ENCODE data around the gene SCNM1. TPM values are rescaled to one million over a fixed set of nuclear protein-coding genes. Genes with fewer than 3 reads are reported as not detected.
A peak's percentile ranks its signal among the peaks of the same experiment; 100 is the strongest.

SCNM1 gene
- total and polyA plus RNA-seq, 2 donors (not counting 1 experiment from before 2014, with no cell fraction given): 29.2 to 29.7 TPM

DNA sequence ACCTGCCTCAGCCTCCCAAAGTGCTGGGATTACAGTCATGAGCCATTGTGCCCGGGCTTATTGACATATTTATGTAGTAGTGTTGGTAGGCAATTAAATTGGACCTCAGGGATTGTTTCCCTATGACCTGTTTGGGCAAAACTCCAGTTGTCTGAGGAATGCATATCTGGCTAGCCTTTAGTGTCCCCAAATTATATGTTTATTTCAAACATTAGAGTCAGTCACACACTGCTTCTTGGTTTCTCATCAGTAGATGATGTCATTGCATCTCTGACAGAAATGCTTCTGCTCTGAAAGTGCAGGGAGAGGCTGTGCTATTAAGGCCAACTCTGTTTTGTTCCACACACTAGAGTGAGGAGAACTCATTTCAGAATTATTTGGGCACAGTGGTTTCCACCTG, 44.9 kb downstream of the SCNM1 start:
- Histone ChIP-seq H3K79me2 (ENCODE audit: control insufficient read depth, insufficient read depth, low read length) (peaks cover 87% of the 10 kb centered on the region), H4K20me1 (ENCODE audit: control insufficient read depth, extremely low read depth, insufficient read depth, low read length) (peaks cover 4% of the 10 kb centered on the region), H3K36me3 (ENCODE audit: control insufficient read depth, insufficient read depth, low read length) (no peaks in the 10 kb centered on the region), H2AFZ (ENCODE audit: low read length) (no peak overlapping the region), H3K4me3 (replicated peaks in 1 of 4; ENCODE audit: control extremely low read depth in 1 of 4, insufficient read depth in 1 of 4, low read depth in 3 of 4, low read length in 4 of 4) (no peak overlapping the region), H3K9me3 (ENCODE audit: control insufficient read depth, insufficient read depth, low read depth, low read length) (no peaks in the 10 kb centered on the region), H3K4me1 (ENCODE audit: control insufficient read depth, extremely low read depth, insufficient read depth, low read length) (peaks cover 3% of the 10 kb centered on the region), H3K27ac (ENCODE audit: insufficient read depth, low read length) (no peak overlapping the region), H3K4me2 (ENCODE audit: extremely low read depth, insufficient read depth, low read length) (no peak overlapping the region), H3K27me3 (ENCODE audit: control insufficient read depth, insufficient read depth, low read length) (no peaks in the 10 kb centered on the region), H3K9ac (ENCODE audit: insufficient read depth, low read length) (no peak overlapping the region)
- TF ChIP-seq, protein P1, sequence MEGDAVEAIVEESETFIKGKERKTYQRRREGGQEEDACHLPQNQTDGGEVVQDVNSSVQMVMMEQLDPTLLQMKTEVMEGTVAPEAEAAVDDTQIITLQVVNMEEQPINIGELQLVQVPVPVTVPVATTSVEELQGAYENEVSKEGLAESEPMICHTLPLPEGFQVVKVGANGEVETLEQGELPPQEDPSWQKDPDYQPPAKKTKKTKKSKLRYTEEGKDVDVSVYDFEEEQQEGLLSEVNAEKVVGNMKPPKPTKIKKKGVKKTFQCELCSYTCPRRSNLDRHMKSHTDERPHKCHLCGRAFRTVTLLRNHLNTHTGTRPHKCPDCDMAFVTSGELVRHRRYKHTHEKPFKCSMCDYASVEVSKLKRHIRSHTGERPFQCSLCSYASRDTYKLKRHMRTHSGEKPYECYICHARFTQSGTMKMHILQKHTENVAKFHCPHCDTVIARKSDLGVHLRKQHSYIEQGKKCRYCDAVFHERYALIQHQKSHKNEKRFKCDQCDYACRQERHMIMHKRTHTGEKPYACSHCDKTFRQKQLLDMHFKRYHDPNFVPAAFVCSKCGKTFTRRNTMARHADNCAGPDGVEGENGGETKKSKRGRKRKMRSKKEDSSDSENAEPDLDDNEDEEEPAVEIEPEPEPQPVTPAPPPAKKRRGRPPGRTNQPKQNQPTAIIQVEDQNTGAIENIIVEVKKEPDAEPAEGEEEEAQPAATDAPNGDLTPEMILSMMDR (conservative IDR thresholded peaks at IDR 0.05 in 1 of 2, IDR thresholded peaks at IDR 0.05 in 1 of 2; ENCODE audit: low read depth in 1 of 2, low read length in 2 of 2): no peak
- TF ChIP-seq EZH2 (IDR thresholded peaks at IDR 0.05; ENCODE audit: low read length, missing control alignments): no peak
- peak; percentile 20 to 41 for DNase-seq (ENCODE audit: low read depth in 2 of 2)

DNA sequence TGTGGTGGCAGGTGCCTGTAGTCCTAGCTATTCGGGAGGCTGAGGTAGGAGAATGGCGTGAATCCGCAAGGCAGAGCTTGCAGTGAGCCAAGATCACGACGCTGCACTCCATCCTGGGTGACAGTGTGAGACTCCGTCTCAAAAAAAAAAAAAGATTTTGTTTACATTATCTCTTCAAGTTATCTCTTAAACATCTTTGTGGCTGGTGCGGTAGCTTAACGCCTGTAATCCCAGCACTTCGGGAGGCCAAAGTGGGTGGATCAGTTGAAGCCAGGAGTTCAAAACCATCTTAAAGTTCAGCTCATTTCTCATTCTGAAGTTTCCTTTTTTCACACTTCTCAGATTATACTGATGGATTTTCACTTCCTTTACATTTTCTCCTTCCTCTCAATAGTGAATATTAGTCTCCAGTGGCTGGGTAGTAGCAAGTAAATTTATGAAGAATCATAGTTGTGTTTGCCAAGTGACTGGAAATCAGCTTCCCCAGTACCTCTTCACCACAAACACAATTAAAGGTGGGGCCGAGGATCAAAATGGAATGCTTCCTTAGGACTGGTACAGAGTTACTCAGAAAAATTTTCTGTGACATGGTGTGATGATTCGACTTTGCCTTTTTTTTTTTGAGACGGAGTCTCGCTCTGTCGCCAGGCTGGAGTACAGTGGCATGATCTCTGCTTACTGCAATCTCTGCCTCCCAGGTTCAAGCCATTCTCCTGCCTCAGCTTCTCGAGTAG, 46.2 kb downstream of the SCNM1 start:
- H3K79me2 ChIP-seq (ENCODE audit: control insufficient read depth, insufficient read depth, low read length): peaks cover 85% of the 10 kb centered on the region
- no peak overlapping the region for H2AFZ ChIP-seq (ENCODE audit: low read length)
- H3K36me3 ChIP-seq (ENCODE audit: control insufficient read depth, insufficient read depth, low read length): no peaks in the 10 kb centered on the region
- TF ChIP-seq, protein P1 (conservative IDR thresholded peaks at IDR 0.05 in 1 of 2, IDR thresholded peaks at IDR 0.05 in 1 of 2; ENCODE audit: low read depth in 1 of 2, low read length in 2 of 2): no peak
- no peak for TF ChIP-seq EZH2 (IDR thresholded peaks at IDR 0.05; ENCODE audit: low read length, missing control alignments)
- H3K4me3 ChIP-seq (replicated peaks in 1 of 4; ENCODE audit: control extremely low read depth in 1 of 4, insufficient read depth in 1 of 4, low read depth in 3 of 4, low read length in 4 of 4): no peak overlapping the region
- peaks cover 3% of the 10 kb centered on the region for H3K4me1 ChIP-seq (ENCODE audit: control insufficient read depth, extremely low read depth, insufficient read depth, low read length)
- no peak overlapping the region for H3K9ac ChIP-seq (ENCODE audit: insufficient read depth, low read length)
- H4K20me1 ChIP-seq (ENCODE audit: control insufficient read depth, extremely low read depth, insufficient read depth, low read length): peaks cover 5% of the 10 kb centered on the region
- H3K4me2 ChIP-seq (ENCODE audit: extremely low read depth, insufficient read depth, low read length): no peak overlapping the region
- no peaks in the 10 kb centered on the region for H3K9me3 ChIP-seq (ENCODE audit: control insufficient read depth, insufficient read depth, low read depth, low read length)
- H3K27ac ChIP-seq (ENCODE audit: insufficient read depth, low read length): no peak overlapping the region
- no peaks in the 10 kb centered on the region for H3K27me3 ChIP-seq (ENCODE audit: control insufficient read depth, insufficient read depth, low read length)
- DNase-seq (ENCODE audit: low read depth in 2 of 2): peak in 1 of 2 donors; percentile 39

DNA sequence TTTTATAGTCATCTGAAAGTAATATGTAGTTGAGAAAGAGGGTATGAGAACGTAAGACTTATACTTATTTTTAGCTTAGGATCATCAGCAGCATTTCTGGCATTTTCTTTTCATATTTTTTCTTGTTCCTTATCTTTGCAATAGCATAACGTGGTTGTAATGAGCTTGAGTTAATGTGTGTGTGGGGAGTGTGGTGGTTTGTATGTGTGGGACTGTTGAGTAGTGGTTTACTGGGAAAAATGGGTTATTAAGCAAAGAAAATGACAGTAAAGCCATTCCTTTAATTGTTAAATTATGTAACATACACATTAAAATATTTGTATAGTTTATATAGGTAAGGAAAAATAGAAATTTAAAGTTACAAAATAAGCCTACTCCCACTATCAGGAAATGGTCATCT, 47.6 kb downstream of the SCNM1 start:
- no peak overlapping the region for H3K4me3 ChIP-seq (replicated peaks in 1 of 4; ENCODE audit: control extremely low read depth in 1 of 4, insufficient read depth in 1 of 4, low read depth in 3 of 4, low read length in 4 of 4)
- H3K9me3 ChIP-seq (ENCODE audit: control insufficient read depth, insufficient read depth, low read depth, low read length): no peaks in the 10 kb centered on the region
- peaks cover 5% of the 10 kb centered on the region for H4K20me1 ChIP-seq (ENCODE audit: control insufficient read depth, extremely low read depth, insufficient read depth, low read length)
- H2AFZ ChIP-seq (ENCODE audit: low read length): no peak overlapping the region
- H3K27me3 ChIP-seq (ENCODE audit: control insufficient read depth, insufficient read depth, low read length): no peaks in the 10 kb centered on the region
- peaks cover 3% of the 10 kb centered on the region for H3K4me1 ChIP-seq (ENCODE audit: control insufficient read depth, extremely low read depth, insufficient read depth, low read length)
- H3K9ac ChIP-seq (ENCODE audit: insufficient read depth, low read length): no peak overlapping the region
- H3K36me3 ChIP-seq (ENCODE audit: control insufficient read depth, insufficient read depth, low read length): peaks cover 1% of the 10 kb centered on the region
- no peak overlapping the region for H3K27ac ChIP-seq (ENCODE audit: insufficient read depth, low read length)
- H3K4me2 ChIP-seq (ENCODE audit: extremely low read depth, insufficient read depth, low read length): no peak overlapping the region
- TF ChIP-seq, protein P1 (conservative IDR thresholded peaks at IDR 0.05 in 1 of 2, IDR thresholded peaks at IDR 0.05 in 1 of 2; ENCODE audit: low read depth in 1 of 2, low read length in 2 of 2): no peak
- TF ChIP-seq EZH2 (IDR thresholded peaks at IDR 0.05; ENCODE audit: low read length, missing control alignments): no peak
- peak in 1 of 2 donors; percentile 53 for DNase-seq (ENCODE audit: low read depth in 2 of 2)
- H3K79me2 ChIP-seq (ENCODE audit: control insufficient read depth, insufficient read depth, low read length): peaks cover 90% of the 10 kb centered on the region

Other genes with a start within 250 kb of the SCNM1 start
- 26.7 and 30.7 TPM in 2 replicates for gene SETDB1, start 239.8 kb upstream of the SCNM1 start, total RNA-seq
- gene SETDB1, start 239.8 kb upstream of the SCNM1 start, polyA plus RNA-seq: 25.3 and 27.0 TPM in 2 replicates
- gene CERS2, start 191.3 kb upstream of the SCNM1 start, total RNA-seq: 138 and 190 TPM in 2 replicates
- gene CERS2, start 191.3 kb upstream of the SCNM1 start, polyA plus RNA-seq: 201 and 254 TPM in 2 replicates
- under 0.01 and 0.33 TPM in 2 replicates for gene ANXA9, start 183.9 kb upstream of the SCNM1 start, total RNA-seq
- gene ANXA9, start 183.9 kb upstream of the SCNM1 start, polyA plus RNA-seq: 0.03 and 0.07 TPM in 2 replicates
- 9.2 and 17.3 TPM in 2 replicates for gene MINDY1, start 159.2 kb upstream of the SCNM1 start, total RNA-seq
- gene MINDY1, start 159.2 kb upstream of the SCNM1 start, polyA plus RNA-seq: 10.1 and 11.7 TPM in 2 replicates
- gene PRUNE1, start 157.7 kb upstream of the SCNM1 start, total RNA-seq: 6.3 and 7.2 TPM in 2 replicates
- gene PRUNE1, start 157.7 kb upstream of the SCNM1 start, polyA plus RNA-seq: 11.8 and 16.6 TPM in 2 replicates
- under 0.01 and 0.33 TPM in 2 replicates for gene BNIPL, start 129.6 kb upstream of the SCNM1 start, total RNA-seq
- 0.07 and 0.10 TPM in 2 replicates for gene BNIPL, start 129.6 kb upstream of the SCNM1 start, polyA plus RNA-seq
- gene C1orf56, start 118.4 kb upstream of the SCNM1 start, total RNA-seq: 2.8 and 3.5 TPM in 2 replicates
- gene C1orf56, start 118.4 kb upstream of the SCNM1 start, polyA plus RNA-seq: 1.4 and 1.5 TPM in 2 replicates
- gene CDC42SE1, start 106.5 kb upstream of the SCNM1 start, total RNA-seq: 29.8 and 36.5 TPM in 2 replicates
- gene CDC42SE1, start 106.5 kb upstream of the SCNM1 start, polyA plus RNA-seq: 49.9 and 55.0 TPM in 2 replicates
- 0.77 and 2.8 TPM in 2 replicates for gene MLLT11, start 105.7 kb upstream of the SCNM1 start, total RNA-seq
- gene MLLT11, start 105.7 kb upstream of the SCNM1 start, polyA plus RNA-seq: 7.2 and 10.4 TPM in 2 replicates
- gene GABPB2, start 95.4 kb upstream of the SCNM1 start, total RNA-seq: 12.8 and 13.9 TPM in 2 replicates
- gene GABPB2, start 95.4 kb upstream of the SCNM1 start, polyA plus RNA-seq: 13.0 and 14.9 TPM in 2 replicates
- gene SEMA6C, start 19.5 kb upstream of the SCNM1 start, total RNA-seq: 0.51 and 0.99 TPM in 2 replicates
- gene SEMA6C, start 19.5 kb upstream of the SCNM1 start, polyA plus RNA-seq: 0.76 and 0.94 TPM in 2 replicates
- not detected in 2 replicates for gene TNFAIP8L2, start 9.5 kb upstream of the SCNM1 start, total RNA-seq
- gene TNFAIP8L2, start 9.5 kb upstream of the SCNM1 start, polyA plus RNA-seq: not detected in 2 replicates
- gene LYSMD1, start 242 bp upstream of the SCNM1 start, total RNA-seq: 8.2 and 9.7 TPM in 2 replicates
- gene LYSMD1, start 242 bp upstream of the SCNM1 start, polyA plus RNA-seq: 3.6 and 4.6 TPM in 2 replicates
- not detected in 2 replicates for gene TMOD4, start 9.8 kb downstream of the SCNM1 start, total RNA-seq
- gene TMOD4, start 9.8 kb downstream of the SCNM1 start, polyA plus RNA-seq: 0.41 and 0.53 TPM in 2 replicates
- 42.9 and 47.5 TPM in 2 replicates for gene VPS72, start 24.1 kb downstream of the SCNM1 start, total RNA-seq
- gene VPS72, start 24.1 kb downstream of the SCNM1 start, polyA plus RNA-seq: 43.8 and 57.8 TPM in 2 replicates
- gene PIP5K1A, start 32.4 kb downstream of the SCNM1 start, total RNA-seq: 61.4 and 80.9 TPM in 2 replicates
- gene PIP5K1A, start 32.4 kb downstream of the SCNM1 start, polyA plus RNA-seq: 108 and 118 TPM in 2 replicates
- 193 and 240 TPM in 2 replicates for gene PSMD4, start 88.6 kb downstream of the SCNM1 start, total RNA-seq
- 210 and 282 TPM in 2 replicates for gene PSMD4, start 88.6 kb downstream of the SCNM1 start, polyA plus RNA-seq
- gene ZNF687, start 116.2 kb downstream of the SCNM1 start, total RNA-seq: 8.2 and 11.7 TPM in 2 replicates
- gene ZNF687, start 116.2 kb downstream of the SCNM1 start, polyA plus RNA-seq: 7.2 and 7.6 TPM in 2 replicates
- 42.1 and 65.7 TPM in 2 replicates for gene PI4KB, start 161.3 kb downstream of the SCNM1 start, total RNA-seq
- gene PI4KB, start 161.3 kb downstream of the SCNM1 start, polyA plus RNA-seq: 75.4 and 92.9 TPM in 2 replicates
- gene RFX5, start 181.1 kb downstream of the SCNM1 start, total RNA-seq: 21.6 and 35.5 TPM in 2 replicates
- gene RFX5, start 181.1 kb downstream of the SCNM1 start, polyA plus RNA-seq: 18.4 and 20.1 TPM in 2 replicates
- 59.6 and 65.9 TPM in 2 replicates for gene SELENBP1, start 206.6 kb downstream of the SCNM1 start, total RNA-seq
- gene SELENBP1, start 206.6 kb downstream of the SCNM1 start, polyA plus RNA-seq: 60.6 and 85.4 TPM in 2 replicates
- 335 and 339 TPM in 2 replicates for gene PSMB4, start 233.4 kb downstream of the SCNM1 start, total RNA-seq
- 370 and 426 TPM in 2 replicates for gene PSMB4, start 233.4 kb downstream of the SCNM1 start, polyA plus RNA-seq